ENCODE data around the gene PLEK. TPM values are rescaled to one million over a fixed set of nuclear protein-coding genes. Genes with fewer than 3 reads are reported as not detected.

The PLEK gene
- total and polyA plus RNA-seq, 2 donors (not counting 3 experiments of a cell fraction or from before 2014, with no cell fraction given), result 0.03 to 0.11 TPM

- Histone ChIP-seq H3K36me3 (ENCODE audit: control insufficient read depth in 2 of 2, extremely low read depth in 1 of 2, insufficient read depth in 2 of 2, low read length in 2 of 2) (no peaks in the 10 kb centered on the region), H3K4me3 (replicated peaks in 1 of 3; ENCODE audit: insufficient read depth in 1 of 3, low read depth in 1 of 3, low read length in 3 of 3) (no peak overlapping the region), H3K4me1 (ENCODE audit: control insufficient read depth, extremely low read depth, insufficient read depth, low read length) (no peaks in the 10 kb centered on the region), H3K9me1 (replicated peaks; ENCODE audit: control insufficient read depth, extremely low read depth, insufficient read depth, low read length) (no peaks in the 10 kb centered on the region), H3K79me2 (ENCODE audit: control insufficient read depth, insufficient read depth, low read length) (no peaks in the 10 kb centered on the region), H3K9me3 (replicated peaks; ENCODE audit: control insufficient read depth, insufficient read depth, low read length) (no peaks in the 10 kb centered on the region), H3K9ac (replicated peaks; ENCODE audit: extremely low read depth, insufficient read depth, low read length) (no peak overlapping the region), H3K4me2 (ENCODE audit: insufficient read depth, low read length) (no peak overlapping the region), H3K27me3 (ENCODE audit: control insufficient read depth in 2 of 2, insufficient read depth in 2 of 2, low read length in 2 of 2) (peaks cover 0 to 3% of the 10 kb centered on the region in 2 experiments), H3K27ac (ENCODE audit: insufficient read depth, low read depth, low read length) (no peak overlapping the region), H2AFZ (ENCODE audit: low read depth, low read length) (no peak overlapping the region), H4K20me1 (replicated peaks; ENCODE audit: control insufficient read depth, extremely low read depth, insufficient read depth, low read length) (no peaks in the 10 kb centered on the region)
- dilution Hi-C loops (cut with MboI; ENCODE audit: extremely low pct_ligation_motif_present, low sequenced_read_pairs) (no loop called here), intact Hi-C loops (cut with micrococcal nuclease) (loop anchor here (2.0 kb wide), 1 partner anchor 45 kb away; the partner anchor contains the start of gene CNRIP1)
- no peak for TF ChIP-seq POLR2A (IDR thresholded peaks at IDR 0.05; ENCODE audit: low read depth, low read length)
- TF ChIP-seq GATA2 (IDR thresholded peaks at IDR 0.05; ENCODE audit: insufficient read depth, insufficient read length, low read depth, low read length), result no peak
- TF ChIP-seq CTCF (IDR thresholded peaks at IDR 0.05; ENCODE audit: extremely low read depth in 1 of 2, insufficient read depth in 1 of 2, low read depth in 1 of 2, low read length in 2 of 2), result no peak
- TF ChIP-seq MYC (IDR thresholded peaks at IDR 0.05; ENCODE audit: low read depth, low read length), result no peak
- no peak for TF ChIP-seq EZH2 (IDR thresholded peaks at IDR 0.05; ENCODE audit: borderline replicate concordance, low read depth, low read length, severe bottlenecking)
- TF ChIP-seq JUN (IDR thresholded peaks at IDR 0.05; ENCODE audit: borderline replicate concordance, insufficient read depth, insufficient read length, low read depth), result no peak
- TF ChIP-seq MAX (IDR thresholded peaks at IDR 0.05; ENCODE audit: insufficient read depth, insufficient read length), result no peak
- TF ChIP-seq POLR2AphosphoS5 (IDR thresholded peaks at IDR 0.05; ENCODE audit: insufficient read depth, low read depth, low read length), result no peak
- no peak for TF ChIP-seq FOS (IDR thresholded peaks at IDR 0.05; ENCODE audit: borderline replicate concordance, insufficient read depth, low read length)
- no peak for FAIRE-seq
- ChIA-PET POLR2A (no interaction called here), CTCF (no interaction called here)
- no peak for DNase-seq (ENCODE audit: low read depth, low spot score)
- BruUV-seq (replicated peaks), result no TSS peak
Measured at GRCh38 chr2:68363721-68364120, 1.4 kb upstream of the PLEK start.
